Nephron (organoid): Measurements from ENCODE around the gene CNPY1.

Experiments
- H3K27ac Mint-ChIP-seq, 3 experiments: 2 replicates each; pipeline ENCODE4 v1.8.0; 2020; ENCODE audit warnings: mixed read lengths in 3 of 3, mild to moderate bottlenecking in 2 of 3, moderate library complexity in 1 of 3
- H3K27me3 Mint-ChIP-seq: 2 replicates; pipeline ENCODE4 v1.8.0; 2021; ENCODE audit warnings: low read depth, mild to moderate bottlenecking, moderate library complexity, mixed read lengths
- H3K36me3 Mint-ChIP-seq: 2 replicates; pipeline ENCODE4 v1.8.0; 2020; ENCODE audit warnings: low read depth, mixed read lengths
- H3K4me1 Mint-ChIP-seq: 2 replicates; pipeline ENCODE4 v1.8.0; 2020; ENCODE audit warnings: mixed read lengths
- H3K4me3 Mint-ChIP-seq, 3 experiments: 2 replicates each; pipeline ENCODE4 v1.8.0; 2020; ENCODE audit warnings: mild to moderate bottlenecking in 3 of 3, mixed read lengths in 3 of 3, moderate library complexity in 2 of 3
- H3K9me3 Mint-ChIP-seq: 2 replicates; pipeline ENCODE4 v1.8.0; 2020; ENCODE audit warnings: mixed read lengths
- CTCF ChIP-seq, 3 experiments: fragments of 200-600 bp; sonication (generic); IDR thresholded peaks; one replicate each; pipeline ENCODE4 v1.5.0; 2021; ENCODE audit warnings: antibody characterized with exemption in 3 of 3; ENCODE audit not compliant: unreplicated experiment in 3 of 3

Gene CNPY1

GRCh38 chr7:155576416-155576815, 30.1 kb upstream of the CNPY1 start:
- Mint-ChIP-seq H3K4me3 (no peak overlapping the region), H3K9me3 (no peaks in the 10 kb centered on the region), H3K27ac (no peak overlapping the region), H3K27me3 (peaks cover 12% of the 10 kb centered on the region), H3K4me1 (peaks cover 4% of the 10 kb centered on the region), H3K36me3 (no peaks in the 10 kb centered on the region)
- TF ChIP-seq CTCF (IDR thresholded peaks at IDR 0.05; ENCODE audit: unreplicated experiment in 3 of 3): no peak

GRCh38 chr7:155574556-155575290, 28.4 kb upstream of the CNPY1 start:
- no peak for TF ChIP-seq CTCF (IDR thresholded peaks at IDR 0.05; ENCODE audit: unreplicated experiment in 3 of 3)
- Mint-ChIP-seq H3K27me3 (peaks cover 12% of the 10 kb centered on the region), H3K27ac (no peak overlapping the region), H3K4me1 (peaks cover 4% of the 10 kb centered on the region), H3K4me3 (no peak overlapping the region), H3K9me3 (no peaks in the 10 kb centered on the region), H3K36me3 (no peaks in the 10 kb centered on the region)

- Mint-ChIP-seq H3K36me3 (no peaks in the 10 kb centered on the region), H3K27me3 (peaks cover 23% of the 10 kb centered on the region), H3K27ac (no peak overlapping the region), H3K4me1 (peaks cover 4% of the 10 kb centered on the region), H3K9me3 (no peaks in the 10 kb centered on the region), H3K4me3 (no peak overlapping the region)
- TF ChIP-seq CTCF (IDR thresholded peaks at IDR 0.05; ENCODE audit: unreplicated experiment in 3 of 3): no peak
These were observed 25.4 kb upstream of the CNPY1 start for GRCh38 chr7:155571581-155572345.

- Mint-ChIP-seq H3K27me3 (peaks cover 23% of the 10 kb centered on the region), H3K4me1 (peaks cover 4% of the 10 kb centered on the region), H3K36me3 (no peaks in the 10 kb centered on the region), H3K27ac (no peak overlapping the region), H3K4me3 (no peak overlapping the region), H3K9me3 (no peaks in the 10 kb centered on the region)
- no peak for TF ChIP-seq CTCF (IDR thresholded peaks at IDR 0.05; ENCODE audit: unreplicated experiment in 3 of 3)
These were observed 24.6 kb upstream of the CNPY1 start for GRCh38 chr7:155570991-155571390.

- Mint-ChIP-seq H3K36me3 (no peaks in the 10 kb centered on the region), H3K27me3 (peaks cover 23% of the 10 kb centered on the region), H3K27ac (no peak overlapping the region), H3K4me1 (peaks cover 4% of the 10 kb centered on the region), H3K9me3 (no peaks in the 10 kb centered on the region), H3K4me3 (no peak overlapping the region)
- TF ChIP-seq CTCF (IDR thresholded peaks at IDR 0.05; ENCODE audit: unreplicated experiment in 3 of 3): no peak
These were observed 24.0 kb upstream of the CNPY1 start for GRCh38 chr7:155570171-155570958.
